ENCODE data around the gene TPST1.

The TPST1 gene

GRCh38 chr7:66307591-66308215 is 102.6 kb downstream of the TPST1 start:
- no peak overlapping the region for H3K4me3 ChIP-seq (ENCODE audit: low read depth in 1 of 2, low read length in 2 of 2)
- DNase-seq, result no peak
- no peaks in the 10 kb centered on the region for H3K4me1 ChIP-seq (ENCODE audit: insufficient read depth, low read length)
- H3K9me3 ChIP-seq (ENCODE audit: insufficient read depth, low read length, severe bottlenecking), result no peaks in the 10 kb centered on the region
- no peak overlapping the region for H2AFZ ChIP-seq (ENCODE audit: low read depth, low read length)
- H3K36me3 ChIP-seq (ENCODE audit: insufficient read depth, low read length), result no peaks in the 10 kb centered on the region
- no peaks in the 10 kb centered on the region for H3K79me2 ChIP-seq (ENCODE audit: insufficient read depth, low read length)
- no peak for ATAC-seq (ENCODE audit: insufficient read depth, low read depth)
- no peak overlapping the region for H3K4me2 ChIP-seq (ENCODE audit: insufficient read depth, low read length)
- no peaks in the 10 kb centered on the region for H4K20me1 ChIP-seq (ENCODE audit: insufficient read depth, low read length)
- TF ChIP-seq CTCF (IDR thresholded peaks at IDR 0.05; ENCODE audit: borderline replicate concordance, extremely low read depth, low read length, poor library complexity, severe bottlenecking) (no peak), EZH2 (IDR thresholded peaks at IDR 0.05; ENCODE audit: borderline replicate concordance, low read depth, low read length, severe bottlenecking) (no peak)
- no peak overlapping the region for H3K9ac ChIP-seq (ENCODE audit: low read depth, low read length)
- no peak overlapping the region for H3K27ac ChIP-seq (ENCODE audit: low read length)
- peaks cover 21% of the 10 kb centered on the region for H3K27me3 ChIP-seq (ENCODE audit: insufficient read depth, low read length, poor library complexity)

- TF ChIP-seq EZH2 (IDR thresholded peaks at IDR 0.05; ENCODE audit: borderline replicate concordance, low read depth, low read length, severe bottlenecking), result no peak
- DNase-seq (no peak), ATAC-seq (ENCODE audit: insufficient read depth, low read depth) (no peak)
- Histone ChIP-seq H4K20me1 (ENCODE audit: insufficient read depth, low read length) (no peaks in the 10 kb centered on the region), H3K27ac (ENCODE audit: low read length) (no peak overlapping the region), H3K9ac (ENCODE audit: low read depth, low read length) (no peak overlapping the region), H3K4me2 (ENCODE audit: insufficient read depth, low read length) (no peak overlapping the region), H3K36me3 (ENCODE audit: insufficient read depth, low read length) (no peaks in the 10 kb centered on the region), H3K79me2 (ENCODE audit: insufficient read depth, low read length) (no peaks in the 10 kb centered on the region), H3K9me3 (ENCODE audit: insufficient read depth, low read length, severe bottlenecking) (no peaks in the 10 kb centered on the region), H3K4me3 (ENCODE audit: low read depth in 1 of 2, low read length in 2 of 2) (no peak overlapping the region), H2AFZ (ENCODE audit: low read depth, low read length) (no peak overlapping the region), H3K27me3 (ENCODE audit: insufficient read depth, low read length, poor library complexity) (peaks cover 19% of the 10 kb centered on the region), H3K4me1 (ENCODE audit: insufficient read depth, low read length) (no peaks in the 10 kb centered on the region)
Measured at GRCh38 chr7:66308411-66308810, 103.3 kb downstream of the TPST1 start.

- DNase-seq (no peak), ATAC-seq (ENCODE audit: insufficient read depth, low read depth) (no peak)
- H3K27ac ChIP-seq (ENCODE audit: low read length), result no peak overlapping the region
- no peaks in the 10 kb centered on the region for H3K9me3 ChIP-seq (ENCODE audit: insufficient read depth, low read length, severe bottlenecking)
- no peak for TF ChIP-seq CTCF (IDR thresholded peaks at IDR 0.05; ENCODE audit: borderline replicate concordance, extremely low read depth, low read length, poor library complexity, severe bottlenecking)
- no peak for TF ChIP-seq EZH2 (IDR thresholded peaks at IDR 0.05; ENCODE audit: borderline replicate concordance, low read depth, low read length, severe bottlenecking)
- no peak overlapping the region for H3K4me2 ChIP-seq (ENCODE audit: insufficient read depth, low read length)
- H3K4me3 ChIP-seq (ENCODE audit: low read depth in 1 of 2, low read length in 2 of 2), result no peak overlapping the region
- H3K9ac ChIP-seq (ENCODE audit: low read depth, low read length), result no peak overlapping the region
- no peaks in the 10 kb centered on the region for H3K4me1 ChIP-seq (ENCODE audit: insufficient read depth, low read length)
- no peaks in the 10 kb centered on the region for H3K79me2 ChIP-seq (ENCODE audit: insufficient read depth, low read length)
- H2AFZ ChIP-seq (ENCODE audit: low read depth, low read length), result no peak overlapping the region
- no peaks in the 10 kb centered on the region for H4K20me1 ChIP-seq (ENCODE audit: insufficient read depth, low read length)
- H3K27me3 ChIP-seq (ENCODE audit: insufficient read depth, low read length, poor library complexity), result peaks cover 32% of the 10 kb centered on the region
- no peaks in the 10 kb centered on the region for H3K36me3 ChIP-seq (ENCODE audit: insufficient read depth, low read length)
Measured at GRCh38 chr7:66310620-66311019, 105.5 kb downstream of the TPST1 start.

- Histone ChIP-seq H3K9ac (ENCODE audit: low read depth, low read length) (no peak overlapping the region), H3K79me2 (ENCODE audit: insufficient read depth, low read length) (no peaks in the 10 kb centered on the region), H3K4me3 (ENCODE audit: low read depth in 1 of 2, low read length in 2 of 2) (no peak overlapping the region), H3K9me3 (ENCODE audit: insufficient read depth, low read length, severe bottlenecking) (no peaks in the 10 kb centered on the region), H2AFZ (ENCODE audit: low read depth, low read length) (no peak overlapping the region), H3K27ac (ENCODE audit: low read length) (no peak overlapping the region), H4K20me1 (ENCODE audit: insufficient read depth, low read length) (no peaks in the 10 kb centered on the region), H3K4me1 (ENCODE audit: insufficient read depth, low read length) (no peaks in the 10 kb centered on the region), H3K4me2 (ENCODE audit: insufficient read depth, low read length) (no peak overlapping the region), H3K36me3 (ENCODE audit: insufficient read depth, low read length) (no peaks in the 10 kb centered on the region), H3K27me3 (ENCODE audit: insufficient read depth, low read length, poor library complexity) (peaks cover 28% of the 10 kb centered on the region)
- ATAC-seq (ENCODE audit: insufficient read depth, low read depth), result no peak
- DNase-seq, result no peak
- TF ChIP-seq EZH2 (IDR thresholded peaks at IDR 0.05; ENCODE audit: borderline replicate concordance, low read depth, low read length, severe bottlenecking) (no peak), CTCF (IDR thresholded peaks at IDR 0.05; ENCODE audit: borderline replicate concordance, extremely low read depth, low read length, poor library complexity, severe bottlenecking) (no peak)
Measured at GRCh38 chr7:66313886-66314568, 108.9 kb downstream of the TPST1 start.
